Transverse colon (tissue), 4 donors: Measurements from ENCODE around the gene CXCL1. TPM values are rescaled to one million over a fixed set of nuclear protein-coding genes. Genes with fewer than 3 reads are reported as not detected.

Source experiments
- DNase-seq: peaks from one replicate; pipeline ENCODE4 v3.0.0-alpha.2; 2019
- H3K27ac ChIP-seq, 4 donors: fragments of 200-600 bp; sonication (generic); 2 replicates each; pipeline ENCODE4 v1.5.1; 2016 to 2018; ENCODE audit warnings: inconsistent platforms in 4 of 4
- H3K27me3 ChIP-seq: fragments of 200-600 bp; sonication (generic); 2 replicates; pipeline ENCODE4 v1.5.1; 2017; ENCODE audit warnings: inconsistent platforms
- H3K36me3 ChIP-seq, 4 donors: fragments of 200-600 bp; sonication (generic); 2 replicates each; pipeline ENCODE4 v1.5.1; 2017 to 2019; ENCODE audit warnings: inconsistent platforms in 4 of 4
- H3K4me1 ChIP-seq, 4 donors: fragments of 200-600 bp; sonication (generic); 2 replicates each; pipeline ENCODE4 v1.5.1; 2017 to 2020; ENCODE audit warnings: inconsistent platforms in 4 of 4
- H3K4me3 ChIP-seq, 4 donors: fragments of 200-600 bp; sonication (generic); 1 replicate in 1 of 4; 2 replicates in 3 of 4; pipeline versions ENCODE4 v1.5.1 to v1.6.1; 2017 to 2019; ENCODE audit warnings: inconsistent platforms in 4 of 4
- H3K9me3 ChIP-seq, 2 donors: fragments of 200-600 bp; sonication (generic); 2 replicates each; pipeline ENCODE4 v1.5.1; 2017 to 2019; ENCODE audit warnings: inconsistent platforms in 2 of 2
- EP300 ChIP-seq: sonication (generic); formaldehyde crosslinking; IDR thresholded peaks from one replicate; pipeline ENCODE4 v1.6.1; 2017; ENCODE audit warnings: antibody characterized with exemption, low read depth
- POLR2A ChIP-seq: fragments of 450-650 bp; IDR thresholded peaks from one replicate; pipeline ENCODE4 v1.6.1; 2016; ENCODE audit warnings: antibody characterized with exemption, mild to moderate bottlenecking, moderate library complexity
- POLR2AphosphoS5 ChIP-seq, 3 donors: sonication (generic); formaldehyde crosslinking; IDR thresholded peaks; one replicate each; pipeline ENCODE4 v1.6.1; 2016; ENCODE audit warnings: antibody characterized with exemption in 3 of 3
- WGBS, 2 donors: methylation state at CpG; one replicate each; pipeline ENCODE4 v1.1.5; 2018; ENCODE audit warnings: low coverage in 1 of 2; 5-methylcytosine and 5-hydroxymethylcytosine counted together
- in situ Hi-C, 4 donors: fragments of 200-750 bp; cut with MboI; loops; one replicate each; pipeline versions ENCODE4 v1.15.0 to v1.15.1; 2017; ENCODE audit warnings: low sequenced_read_pairs in 3 of 4, low pct_ligation_motif_present in 1 of 4, low pct_unique_long_range_greater_than_20kb in 1 of 4
- intact Hi-C: fragments of 100-400 bp; cut with DNase I; formaldehyde crosslinking; loops from one replicate; pipeline ENCODE4 v1.15.1; 2023; ENCODE audit warnings: low total_unique reads
- total RNA-seq, 4 donors: library from RNA; depleted of rRNA; stranded (reverse); fragments of >200 nt; gene quantifications; one replicate each; pipeline ENCODE4 v1.1.0, GENCODE V29; 2016
- TF ChIP-seq, protein P1 (sequence below), 5 experiments: fragments of 200-600 bp in 3 of 5; fragments of 450-650 bp in 2 of 5; sonication (generic) in 3 of 5; IDR thresholded peaks; 1 replicate in 2 of 5; 2 replicates in 3 of 5; pipeline ENCODE4 v1.5.1; 2016 to 2017; ENCODE audit warnings: antibody characterized with exemption in 5 of 5, inconsistent platforms in 3 of 5, mild to moderate bottlenecking in 2 of 5, moderate library complexity in 1 of 5

The CXCL1 gene
- total RNA-seq, 4 donors from 2014 or later, result 1.00 to 36.3 (median 15.4) TPM

DNA sequence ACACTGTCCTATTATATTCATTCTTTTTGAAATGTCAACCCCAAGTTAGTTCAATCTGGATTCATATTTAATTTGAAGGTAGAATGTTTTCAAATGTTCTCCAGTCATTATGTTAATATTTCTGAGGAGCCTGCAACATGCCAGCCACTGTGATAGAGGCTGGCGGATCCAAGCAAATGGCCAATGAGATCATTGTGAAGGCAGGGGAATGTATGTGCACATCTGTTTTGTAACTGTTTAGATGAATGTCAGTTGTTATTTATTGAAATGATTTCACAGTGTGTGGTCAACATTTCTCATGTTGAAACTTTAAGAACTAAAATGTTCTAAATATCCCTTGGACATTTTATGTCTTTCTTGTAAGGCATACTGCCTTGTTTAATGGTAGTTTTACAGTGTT, 1.6 kb downstream of the CXCL1 start:
- H3K27me3 ChIP-seq, result peaks cover 12% of the 10 kb centered on the region
- TF ChIP-seq, protein P1, sequence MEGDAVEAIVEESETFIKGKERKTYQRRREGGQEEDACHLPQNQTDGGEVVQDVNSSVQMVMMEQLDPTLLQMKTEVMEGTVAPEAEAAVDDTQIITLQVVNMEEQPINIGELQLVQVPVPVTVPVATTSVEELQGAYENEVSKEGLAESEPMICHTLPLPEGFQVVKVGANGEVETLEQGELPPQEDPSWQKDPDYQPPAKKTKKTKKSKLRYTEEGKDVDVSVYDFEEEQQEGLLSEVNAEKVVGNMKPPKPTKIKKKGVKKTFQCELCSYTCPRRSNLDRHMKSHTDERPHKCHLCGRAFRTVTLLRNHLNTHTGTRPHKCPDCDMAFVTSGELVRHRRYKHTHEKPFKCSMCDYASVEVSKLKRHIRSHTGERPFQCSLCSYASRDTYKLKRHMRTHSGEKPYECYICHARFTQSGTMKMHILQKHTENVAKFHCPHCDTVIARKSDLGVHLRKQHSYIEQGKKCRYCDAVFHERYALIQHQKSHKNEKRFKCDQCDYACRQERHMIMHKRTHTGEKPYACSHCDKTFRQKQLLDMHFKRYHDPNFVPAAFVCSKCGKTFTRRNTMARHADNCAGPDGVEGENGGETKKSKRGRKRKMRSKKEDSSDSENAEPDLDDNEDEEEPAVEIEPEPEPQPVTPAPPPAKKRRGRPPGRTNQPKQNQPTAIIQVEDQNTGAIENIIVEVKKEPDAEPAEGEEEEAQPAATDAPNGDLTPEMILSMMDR (IDR thresholded peaks at IDR 0.05), result no peak
- TF ChIP-seq EP300, result no peak
- TF ChIP-seq POLR2AphosphoS5 (IDR thresholded peaks at IDR 0.05), result no peak
- no peak for TF ChIP-seq POLR2A
- no peaks in the 10 kb centered on the region for H3K9me3 ChIP-seq
- in situ Hi-C loops, result loop anchor here in 1 of 4 donors (25.0 kb wide), 1 partner anchor 267 kb away; no protein-coding TSS in a partner anchor
- 67 to 88% methylated on average over 1 of the region's 1 CpG for WGBS, 2 donors
- peaks cover 0 to 19% (median 0%) of the 10 kb centered on the region in 4 donors for H3K4me1 ChIP-seq
- intact Hi-C loops, result no loop called here
- H3K36me3 ChIP-seq, result no peaks in the 10 kb centered on the region
- no peak for DNase-seq
- no peak overlapping the region for H3K4me3 ChIP-seq
- peak overlapping the region in 1 of 4 donors; percentile 80 for H3K27ac ChIP-seq

DNA sequence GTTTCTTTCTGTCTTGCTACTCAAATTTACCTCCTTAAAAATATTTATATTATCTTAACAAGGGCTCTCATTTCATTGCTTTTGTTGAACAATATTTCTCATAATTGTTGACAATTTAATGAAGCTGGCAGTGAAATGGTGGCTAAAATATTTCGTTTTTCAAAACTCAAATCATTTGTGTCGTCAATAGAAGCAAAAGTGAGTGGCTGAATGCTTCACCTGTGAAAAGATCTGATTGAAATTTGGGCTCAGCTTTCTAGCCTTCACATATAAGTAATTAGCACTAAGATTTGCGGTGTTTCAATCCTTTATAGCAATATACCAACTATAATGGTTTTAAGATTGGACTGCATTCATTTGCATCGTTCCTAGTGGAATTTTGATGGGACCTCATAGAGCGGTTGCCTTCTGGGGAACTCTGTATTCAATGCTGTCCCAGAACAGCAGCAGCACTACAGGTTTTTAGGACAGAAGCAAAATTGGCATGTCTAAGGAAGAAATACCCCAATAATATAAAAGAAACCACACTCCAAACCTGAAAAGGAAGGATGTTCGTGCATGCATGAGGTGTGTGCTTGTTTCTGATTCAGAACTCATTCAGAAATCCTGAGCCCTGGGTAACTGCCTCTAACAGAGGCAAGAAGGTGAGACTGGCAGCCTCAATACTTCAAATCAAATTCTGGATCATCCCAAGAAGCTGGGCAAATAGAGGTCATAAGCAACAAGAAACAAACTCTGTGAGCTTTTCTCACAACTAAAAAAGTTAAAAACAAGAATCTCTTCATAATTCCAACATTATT, 2.5 kb downstream of the CXCL1 start:
- no peak for DNase-seq
- H3K36me3 ChIP-seq, result no peaks in the 10 kb centered on the region
- TF ChIP-seq POLR2A (no peak), EP300 (no peak), POLR2AphosphoS5 (IDR thresholded peaks at IDR 0.05) (no peak)
- TF ChIP-seq, protein P1 (IDR thresholded peaks at IDR 0.05), result no peak
- H3K27me3 ChIP-seq, result peaks cover 12% of the 10 kb centered on the region
- intact Hi-C loops, result no loop called here
- WGBS, 2 donors, result 61 to 69% methylated on average over 5 to 6 of the region's 6 CpGs
- in situ Hi-C loops, result loop anchor here in 1 of 4 donors (25.0 kb wide), 1 partner anchor 266 kb away; no protein-coding TSS in a partner anchor
- no peak overlapping the region for H3K27ac ChIP-seq
- H3K9me3 ChIP-seq, result no peaks in the 10 kb centered on the region
- no peak overlapping the region for H3K4me3 ChIP-seq
- H3K4me1 ChIP-seq, result peaks cover 0 to 19% (median 0%) of the 10 kb centered on the region in 4 donors

DNA sequence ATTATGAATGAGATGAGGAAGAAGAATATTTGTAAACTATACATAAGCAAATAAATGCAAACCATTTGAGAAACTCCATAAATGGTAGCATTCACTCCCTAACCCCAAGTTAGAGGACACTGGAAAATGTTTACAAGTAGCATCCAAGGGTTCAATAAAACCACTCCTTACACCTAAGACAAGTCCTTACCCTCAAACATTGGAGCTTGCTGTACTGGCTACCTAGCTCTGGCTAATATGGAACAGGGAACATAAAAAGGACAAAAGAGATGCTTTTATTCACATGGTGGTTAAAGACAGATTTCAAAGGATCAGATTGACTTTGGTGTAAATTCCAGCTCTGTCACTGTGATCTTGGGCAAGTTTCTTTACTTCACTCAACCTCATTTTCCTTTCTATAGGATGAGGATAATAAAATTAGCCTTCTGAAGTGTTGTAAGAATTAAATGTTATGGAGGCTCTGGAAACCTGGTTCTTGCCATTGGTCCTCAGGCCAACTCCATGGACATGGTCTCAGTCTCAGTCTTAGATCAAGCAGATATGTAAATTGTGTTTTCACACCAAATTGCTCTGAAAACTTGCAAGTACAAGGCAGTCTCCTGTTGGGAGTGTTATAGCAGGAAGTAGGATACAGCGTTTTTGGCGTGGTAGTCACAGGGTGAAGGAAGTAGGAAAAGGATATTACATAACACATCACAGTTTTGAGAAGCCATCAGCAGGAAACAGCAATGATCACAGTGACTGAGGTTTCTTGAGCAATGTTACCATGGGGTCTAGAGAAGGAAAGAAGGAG, 3.3 kb downstream of the CXCL1 start:
- H3K4me3 ChIP-seq, result no peak overlapping the region
- no peak for DNase-seq
- H3K36me3 ChIP-seq, result no peaks in the 10 kb centered on the region
- TF ChIP-seq POLR2AphosphoS5 (IDR thresholded peaks at IDR 0.05) (no peak), EP300 (no peak), POLR2A (no peak)
- TF ChIP-seq, protein P1 (IDR thresholded peaks at IDR 0.05), result no peak
- H3K27me3 ChIP-seq, result peaks cover 12% of the 10 kb centered on the region
- peaks cover 0 to 19% (median 0%) of the 10 kb centered on the region in 4 donors for H3K4me1 ChIP-seq
- in situ Hi-C loops (loop anchor here in 1 of 4 donors (25.0 kb wide), 1 partner anchor 265 kb away; no protein-coding TSS in a partner anchor), intact Hi-C loops (no loop called here)
- no peak overlapping the region for H3K27ac ChIP-seq
- no peaks in the 10 kb centered on the region for H3K9me3 ChIP-seq
- 43 to 55% methylated on average over 2 of the region's 2 CpGs for WGBS, 2 donors

DNA sequence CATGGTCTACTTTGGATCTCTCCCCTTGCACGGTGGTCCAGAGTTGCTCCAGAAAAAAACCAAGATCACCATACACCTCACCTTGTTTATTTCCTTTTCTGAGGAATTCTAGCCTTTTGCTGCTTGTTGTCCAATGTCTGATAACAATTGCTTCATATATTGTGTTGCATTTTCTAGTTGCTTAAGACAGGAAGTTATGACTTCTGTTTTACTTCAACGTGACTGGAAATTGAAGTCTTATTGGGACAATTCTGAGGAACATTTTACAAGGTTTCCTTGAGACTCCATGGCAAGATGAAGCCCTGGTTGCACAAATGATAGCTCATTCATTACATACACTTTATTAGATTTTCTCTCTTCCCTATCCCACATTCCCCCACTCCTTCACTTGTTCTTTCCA, 5.2 kb downstream of the CXCL1 start:
- TF ChIP-seq, protein P1 (IDR thresholded peaks at IDR 0.05), result no peak
- TF ChIP-seq EP300, result no peak
- TF ChIP-seq POLR2A, result no peak
- no peak for TF ChIP-seq POLR2AphosphoS5 (IDR thresholded peaks at IDR 0.05)
- no peak for DNase-seq
- H3K4me3 ChIP-seq, result no peak overlapping the region
- no peaks in the 10 kb centered on the region for H3K36me3 ChIP-seq
- H3K27me3 ChIP-seq, result peaks cover 7% of the 10 kb centered on the region
- H3K27ac ChIP-seq, result no peak overlapping the region
- H3K9me3 ChIP-seq, result no peaks in the 10 kb centered on the region
- in situ Hi-C loops, result loop anchor here in 1 of 4 donors (25.0 kb wide), 1 partner anchor 263 kb away; no protein-coding TSS in a partner anchor
- WGBS, 2 donors, result 79 to 85% methylated on average over 2 of the region's 2 CpGs
- intact Hi-C loops, result no loop called here
- H3K4me1 ChIP-seq, result peaks cover 0 to 12% (median 0%) of the 10 kb centered on the region in 4 donors
